Measurements from ENCODE around the gene LRMDA. TPM values are rescaled to one million over a fixed set of nuclear protein-coding genes. Genes with fewer than 3 reads are reported as not detected.
A peak's percentile ranks its signal among the peaks of the same experiment; 100 is the strongest.
"Not testable (repeated sequence)": the region's sequence is repeated elsewhere in the genome, so short reads cannot be mapped to it uniquely, and the experiment has no call there.

LRMDA gene
- total RNA-seq, 1 donor from 2014 or later, result 1.8 TPM

- ATAC-seq, result no peak
Observed at GRCh38 chr10:75754096-75754831, 322.8 kb downstream of the LRMDA start.

- ATAC-seq, result no peak
Observed at GRCh38 chr10:75755528-75755927, 324.1 kb downstream of the LRMDA start.

GRCh38 chr10:75761289-75761688, 329.9 kb downstream of the LRMDA start:
- ATAC-seq, result no peak

- ATAC-seq, result no peak
Observed at GRCh38 chr10:75762431-75762802, 331.0 kb downstream of the LRMDA start.

- ATAC-seq, result no peak
Observed at GRCh38 chr10:75763652-75764051, 332.2 kb downstream of the LRMDA start.

GRCh38 chr10:75764974-75765788, 333.8 kb downstream of the LRMDA start:
- ATAC-seq, result peak; percentile 31

- no peak for ATAC-seq
Observed at GRCh38 chr10:75765789-75766096, 334.3 kb downstream of the LRMDA start.

- no peak for ATAC-seq
Observed at GRCh38 chr10:75766106-75766505, 334.7 kb downstream of the LRMDA start.

GRCh38 chr10:75766752-75767151, 335.3 kb downstream of the LRMDA start:
- ATAC-seq, result not testable (repeated sequence)

GRCh38 chr10:75770626-75771081, 339.2 kb downstream of the LRMDA start:
- ATAC-seq, result no peak

GRCh38 chr10:75771606-75772005, 340.2 kb downstream of the LRMDA start:
- peak; percentile 77 for ATAC-seq

- no peak for ATAC-seq
Observed at GRCh38 chr10:75772153-75772887, 340.9 kb downstream of the LRMDA start.

- no peak for ATAC-seq
Observed at GRCh38 chr10:75773231-75773780, 341.9 kb downstream of the LRMDA start.

- ATAC-seq, result peak; percentile 48
Observed at GRCh38 chr10:75773813-75774782, 342.7 kb downstream of the LRMDA start.

GRCh38 chr10:75774783-75775490, 343.5 kb downstream of the LRMDA start:
- no peak for ATAC-seq

GRCh38 chr10:75776738-75777504, 345.5 kb downstream of the LRMDA start:
- no peak for ATAC-seq

- no peak for ATAC-seq
Observed at GRCh38 chr10:75778665-75779064, 347.2 kb downstream of the LRMDA start.

- ATAC-seq, result no peak
Observed at GRCh38 chr10:75779276-75779675, 347.9 kb downstream of the LRMDA start.

- no peak for ATAC-seq
Observed at GRCh38 chr10:75782463-75783248, 351.2 kb downstream of the LRMDA start.

Measured in esophagus mucosa (tissue), 1 donor.